Smooth muscle cell (in vitro differentiated cells): Measurements from ENCODE around the gene PORCN. TPM values are rescaled to one million over a fixed set of nuclear protein-coding genes. Genes with fewer than 3 reads are reported as not detected.

Source experiments
- DNase-seq: peaks from one replicate; lab custom pipeline; 2025; ENCODE audit not compliant: unreplicated experiment; lab: John Stamatoyannopoulos, UW
- H2AFZ ChIP-seq: fragments of 200-600 bp; sonication (generic); 2 replicates; pipeline ENCODE4 v1.6.0; 2016; ENCODE audit warnings: antibody characterized with exemption, low read depth, mild to moderate bottlenecking
- H3F3A ChIP-seq: fragments of 200-600 bp; sonication (generic); 2 replicates; pipeline ENCODE4 v1.6.0; 2017; ENCODE audit warnings: antibody characterized with exemption, low read depth
- H3K27ac ChIP-seq: fragments of 200-600 bp; sonication (generic); 2 replicates; pipeline ENCODE4 v1.5.1; 2016; ENCODE audit warnings: low read depth, mild to moderate bottlenecking
- H3K27me3 ChIP-seq: fragments of 200-600 bp; sonication (generic); 2 replicates; pipeline ENCODE4 v1.6.1; 2016; ENCODE audit warnings: low read depth, mild to moderate bottlenecking
- H3K36me3 ChIP-seq: fragments of 200-600 bp; sonication (generic); 2 replicates; pipeline ENCODE4 v1.5.1; 2016; ENCODE audit warnings: low read depth
- H3K4me1 ChIP-seq: fragments of 200-600 bp; sonication (generic); 2 replicates; pipeline ENCODE4 v1.5.1; 2016; ENCODE audit warnings: low read depth
- H3K4me2 ChIP-seq: fragments of 200-600 bp; sonication (generic); 2 replicates; pipeline ENCODE4 v1.6.0; 2016; ENCODE audit warnings: mild to moderate bottlenecking
- H3K4me3 ChIP-seq: fragments of 200-600 bp; sonication (generic); 2 replicates; pipeline ENCODE4 v1.5.1; 2016; ENCODE audit warnings: mild to moderate bottlenecking
- H3K79me2 ChIP-seq: fragments of 200-600 bp; sonication (generic); 2 replicates; pipeline ENCODE4 v1.6.0; 2016; ENCODE audit warnings: low read depth, mild to moderate bottlenecking
- H3K9ac ChIP-seq: fragments of 200-600 bp; sonication (generic); 2 replicates; pipeline ENCODE4 v1.6.0; 2016; ENCODE audit warnings: low read depth
- H3K9me3 ChIP-seq: fragments of 200-600 bp; sonication (generic); replicated peaks from 2 replicates; pipeline ENCODE4 v1.5.1; 2016; ENCODE audit warnings: low read depth
- H4K20me1 ChIP-seq: fragments of 200-600 bp; sonication (generic); 2 replicates; pipeline ENCODE4 v1.6.0; 2016; ENCODE audit warnings: low read depth
- WGBS: methylation state at CpG from one replicate; pipeline ENCODE4 v1.1.7; 2016; ENCODE audit warnings: low lambda C conversion rate; 5-methylcytosine and 5-hydroxymethylcytosine counted together
- polyA plus RNA-seq: library from polyadenylated mRNA; unstranded; fragments of >200 nt; fragmentation: Nextera tagmentation; extraction: Ambion mirVana; gene quantifications from 2 replicates; pipeline ENCODE4 v1.2.1, GENCODE V29; 2016
- total RNA-seq: library from RNA; depleted of rRNA; stranded (reverse); fragments of >200 nt; gene quantifications from 2 replicates; pipeline ENCODE4 v1.2.3, GENCODE V29; 2014
- TF ChIP-seq, protein P1 (sequence below): fragments of 200-600 bp; sonication (generic); IDR thresholded peaks from 2 replicates; pipeline ENCODE4 v1.5.1; 2017; ENCODE audit warnings: borderline replicate concordance, mild to moderate bottlenecking, antibody characterized with exemption; ENCODE audit not compliant: insufficient read depth, poor library complexity, severe bottlenecking

PORCN gene
- total and polyA plus RNA-seq, 2 experiments from 2014 or later: 14.8 to 25.5 TPM

DNA sequence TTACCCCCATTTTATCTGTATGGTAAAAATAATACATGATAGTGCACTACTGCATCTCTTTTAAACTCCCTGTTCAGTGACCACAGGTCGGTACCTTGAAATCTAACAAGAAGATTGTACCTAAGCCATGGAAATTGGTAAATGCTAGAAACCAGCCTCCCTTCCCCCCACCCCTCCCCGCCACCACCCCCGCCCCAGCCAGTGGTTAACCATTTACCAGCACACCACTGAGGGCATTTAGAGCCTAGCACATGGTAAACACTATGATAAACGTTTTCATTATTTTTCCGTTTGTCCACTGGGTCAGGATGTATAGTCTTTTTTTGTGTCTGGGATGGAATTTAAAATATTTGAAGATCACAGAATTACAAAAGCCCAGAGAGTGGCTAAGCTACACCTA is 33.5 kb upstream of the PORCN start:
- no peak for DNase-seq
- peak overlapping the region; percentile 86 for H3K4me2 ChIP-seq
- H3K9ac ChIP-seq: peak overlapping the region; percentile 79
- no peaks in the 10 kb centered on the region for H3K36me3 ChIP-seq
- TF ChIP-seq, protein P1, sequence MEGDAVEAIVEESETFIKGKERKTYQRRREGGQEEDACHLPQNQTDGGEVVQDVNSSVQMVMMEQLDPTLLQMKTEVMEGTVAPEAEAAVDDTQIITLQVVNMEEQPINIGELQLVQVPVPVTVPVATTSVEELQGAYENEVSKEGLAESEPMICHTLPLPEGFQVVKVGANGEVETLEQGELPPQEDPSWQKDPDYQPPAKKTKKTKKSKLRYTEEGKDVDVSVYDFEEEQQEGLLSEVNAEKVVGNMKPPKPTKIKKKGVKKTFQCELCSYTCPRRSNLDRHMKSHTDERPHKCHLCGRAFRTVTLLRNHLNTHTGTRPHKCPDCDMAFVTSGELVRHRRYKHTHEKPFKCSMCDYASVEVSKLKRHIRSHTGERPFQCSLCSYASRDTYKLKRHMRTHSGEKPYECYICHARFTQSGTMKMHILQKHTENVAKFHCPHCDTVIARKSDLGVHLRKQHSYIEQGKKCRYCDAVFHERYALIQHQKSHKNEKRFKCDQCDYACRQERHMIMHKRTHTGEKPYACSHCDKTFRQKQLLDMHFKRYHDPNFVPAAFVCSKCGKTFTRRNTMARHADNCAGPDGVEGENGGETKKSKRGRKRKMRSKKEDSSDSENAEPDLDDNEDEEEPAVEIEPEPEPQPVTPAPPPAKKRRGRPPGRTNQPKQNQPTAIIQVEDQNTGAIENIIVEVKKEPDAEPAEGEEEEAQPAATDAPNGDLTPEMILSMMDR: no peak
- H3K9me3 ChIP-seq: no peaks in the 10 kb centered on the region
- no peaks in the 10 kb centered on the region for H3F3A ChIP-seq
- no peaks in the 10 kb centered on the region for H4K20me1 ChIP-seq
- H2AFZ ChIP-seq: peak overlapping the region; percentile 68
- H3K4me1 ChIP-seq: no peaks in the 10 kb centered on the region
- H3K79me2 ChIP-seq: peaks cover 23% of the 10 kb centered on the region
- H3K27ac ChIP-seq: peak overlapping the region; percentile 61
- H3K4me3 ChIP-seq: peak overlapping the region; percentile 73
- WGBS: 37% methylated on average over 5 of the region's 5 CpGs
- no peaks in the 10 kb centered on the region for H3K27me3 ChIP-seq

DNA sequence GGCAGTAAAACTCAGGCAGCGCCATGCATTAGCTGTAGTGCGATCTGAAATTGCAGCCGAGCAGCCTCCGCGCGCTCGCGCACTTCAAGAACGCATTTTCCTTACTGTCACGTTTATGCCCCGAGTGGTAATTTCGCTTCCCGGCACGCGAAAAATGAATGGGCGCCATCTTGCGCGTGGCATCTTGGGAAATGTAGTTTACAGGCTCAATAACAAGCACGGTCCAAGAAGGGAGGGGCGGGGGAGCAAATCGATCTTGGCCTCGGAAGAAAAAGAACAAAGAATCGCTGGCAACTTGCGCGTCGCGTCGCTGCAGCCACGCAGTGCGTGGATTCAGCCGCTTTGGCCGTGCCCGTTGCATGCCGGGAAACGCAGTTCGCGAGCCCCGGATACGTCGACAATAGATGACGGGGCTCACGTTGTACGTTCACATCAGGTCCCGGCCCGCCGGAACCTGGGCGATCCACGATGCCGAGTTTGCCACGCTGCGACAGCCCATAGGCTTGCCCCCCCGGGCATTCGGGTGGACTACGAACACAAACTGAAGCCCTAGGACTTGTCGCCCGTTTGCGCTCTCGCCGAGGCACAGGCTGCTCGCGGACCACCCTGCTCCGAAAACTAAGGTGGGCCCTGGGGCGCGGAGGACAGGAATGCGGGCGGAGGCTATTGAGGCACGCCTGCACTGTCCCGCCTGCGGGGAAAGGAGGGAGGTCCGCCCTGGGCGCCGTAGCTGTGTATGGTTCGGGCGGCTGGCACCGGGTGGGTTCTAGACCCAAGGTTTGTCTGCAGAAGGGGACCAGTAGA is 32.8 kb upstream of the PORCN start, which contains the start of gene FTSJ1:
Gene FTSJ1, plus strand, starts transcription at position 426 of the 804 bp plus-strand sequence. CDS start 1,849 bp downstream, outside the sequence.
- Histone ChIP-seq H3K9ac (peak within 1 kb of the TSS; percentile 79), H3K36me3 (no peaks in the 10 kb centered on the region), H2AFZ (peak within 1 kb of the TSS; percentile 68), H3K4me2 (peak within 1 kb of the TSS; percentile 86), H3K79me2 (peaks cover 23% of the 10 kb centered on the region), H3K9me3 (no peaks in the 10 kb centered on the region), H4K20me1 (no peaks in the 10 kb centered on the region), H3F3A (no peaks in the 10 kb centered on the region), H3K27ac (peak within 1 kb of the TSS; percentile 61), H3K4me1 (no peaks in the 10 kb centered on the region), H3K27me3 (no peaks in the 10 kb centered on the region), H3K4me3 (peak within 1 kb of the TSS; percentile 73)
- WGBS: 42% methylated on average over 75 of the region's 75 CpGs
- TF ChIP-seq, protein P1: no peak
- DNase-seq: peak; percentile 75

- Histone ChIP-seq H3K9me3 (no peaks in the 10 kb centered on the region), H3K9ac (peak overlapping the region; percentile 79), H3F3A (no peaks in the 10 kb centered on the region), H3K36me3 (no peaks in the 10 kb centered on the region), H3K4me2 (peak overlapping the region; percentile 86), H3K79me2 (peaks cover 23% of the 10 kb centered on the region), H4K20me1 (no peaks in the 10 kb centered on the region), H2AFZ (no peak overlapping the region), H3K4me1 (no peaks in the 10 kb centered on the region), H3K27ac (no peak overlapping the region), H3K4me3 (peak overlapping the region; percentile 73), H3K27me3 (no peaks in the 10 kb centered on the region)
- DNase-seq: no peak
- WGBS: 75% methylated on average over 4 of the region's 4 CpGs
- TF ChIP-seq, protein P1: no peak
Observed at GRCh38 chrX:48476919-48477318, 31.9 kb upstream of the PORCN start.
